ENCODE data around the gene RPIA.

- TF ChIP-seq POLR2A (IDR thresholded peaks at IDR 0.05) (no peak), CTCF (IDR thresholded peaks at IDR 0.05) (no peak)
Observed at GRCh38 chr2:88729061-88729745, 37.7 kb downstream of the RPIA start.

All from testis (tissue), 2 donors.